IPS-18c (cell line): ENCODE results near the gene NDFIP2.

ENCODE experiments used
- H3K4me3 ChIP-seq: 2 replicates; pipeline ENCODE4 v1.7.0; 2013; ENCODE audit warnings: low read depth, mild to moderate bottlenecking, low read length, moderate library complexity; ENCODE audit not compliant: insufficient read depth
- H3K9me3 ChIP-seq: one replicate; pipeline ENCODE4 v1.6.1; 2013; ENCODE audit warnings: mild to moderate bottlenecking, low read length, moderate library complexity; ENCODE audit not compliant: control insufficient read depth, insufficient read depth

The NDFIP2 gene

DNA sequence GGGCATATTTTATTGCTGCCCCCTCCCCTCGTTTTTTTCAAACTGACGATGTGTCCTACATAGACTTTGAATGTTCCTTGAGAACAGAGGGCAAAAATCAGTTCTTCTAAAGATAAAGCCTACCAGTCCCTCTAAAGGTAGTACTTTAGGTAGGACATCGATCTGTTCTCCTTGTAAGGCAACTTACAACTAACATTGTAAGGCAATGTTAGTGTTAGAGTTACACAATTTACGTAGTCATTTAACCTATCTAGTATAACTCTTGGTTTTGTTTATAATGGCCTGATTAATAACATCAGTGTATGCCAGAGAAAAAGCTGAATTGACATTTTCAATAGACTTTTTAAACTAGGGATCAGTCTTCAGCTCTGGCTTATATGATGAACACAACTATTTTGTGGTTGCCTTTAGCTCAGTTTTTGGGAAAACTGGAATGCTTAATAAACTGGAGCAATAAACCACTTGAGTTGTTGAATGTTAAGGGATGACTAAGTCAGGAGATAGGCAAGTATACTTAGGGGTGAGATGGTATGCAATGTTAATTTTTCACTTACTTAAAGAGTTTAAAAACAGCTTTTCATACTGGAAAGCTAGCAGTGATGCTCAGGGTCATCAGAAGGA, 2.2 kb downstream of the NDFIP2 start:
- Histone ChIP-seq H3K4me3 (no peak overlapping the region), H3K9me3 (no peaks in the 10 kb centered on the region)

DNA sequence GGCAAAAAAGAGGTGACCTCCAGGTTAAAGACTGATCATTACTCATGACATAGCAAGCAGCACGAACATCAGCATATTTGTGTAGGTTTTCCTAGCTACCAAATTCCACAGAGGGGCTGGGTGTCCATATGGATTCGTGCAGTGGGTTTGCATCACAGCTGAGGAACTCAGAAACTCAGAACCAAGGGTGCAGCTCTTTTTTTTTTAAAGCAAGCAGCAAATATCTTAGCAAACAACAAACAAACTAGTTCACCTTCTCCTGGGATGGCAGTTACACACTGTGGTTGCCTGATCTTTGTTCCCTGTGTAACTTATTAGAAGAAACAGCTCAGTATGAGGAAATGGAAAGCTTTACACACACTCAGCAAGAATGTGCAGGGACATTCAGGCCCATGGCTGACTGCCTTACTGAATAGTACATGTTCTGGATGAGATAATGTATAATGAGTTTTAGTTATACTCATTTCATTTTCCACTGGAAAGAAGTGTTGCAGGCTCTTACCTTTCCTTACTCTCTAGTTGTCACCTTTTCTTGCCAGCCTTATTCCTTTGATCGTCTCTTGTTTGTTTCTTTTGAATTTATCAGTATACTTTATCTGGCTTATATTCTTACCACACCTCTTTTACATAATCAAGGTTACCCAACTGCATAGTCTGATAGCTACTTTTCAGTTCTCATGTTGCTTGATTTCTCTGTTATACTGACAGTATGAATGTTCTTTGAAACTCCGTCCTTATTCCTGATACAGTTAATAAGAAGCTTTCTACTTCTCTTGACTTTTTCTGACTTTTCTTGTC, 4.3 kb downstream of the NDFIP2 start:
- H3K4me3 ChIP-seq, result no peak overlapping the region
- H3K9me3 ChIP-seq, result no peaks in the 10 kb centered on the region

DNA sequence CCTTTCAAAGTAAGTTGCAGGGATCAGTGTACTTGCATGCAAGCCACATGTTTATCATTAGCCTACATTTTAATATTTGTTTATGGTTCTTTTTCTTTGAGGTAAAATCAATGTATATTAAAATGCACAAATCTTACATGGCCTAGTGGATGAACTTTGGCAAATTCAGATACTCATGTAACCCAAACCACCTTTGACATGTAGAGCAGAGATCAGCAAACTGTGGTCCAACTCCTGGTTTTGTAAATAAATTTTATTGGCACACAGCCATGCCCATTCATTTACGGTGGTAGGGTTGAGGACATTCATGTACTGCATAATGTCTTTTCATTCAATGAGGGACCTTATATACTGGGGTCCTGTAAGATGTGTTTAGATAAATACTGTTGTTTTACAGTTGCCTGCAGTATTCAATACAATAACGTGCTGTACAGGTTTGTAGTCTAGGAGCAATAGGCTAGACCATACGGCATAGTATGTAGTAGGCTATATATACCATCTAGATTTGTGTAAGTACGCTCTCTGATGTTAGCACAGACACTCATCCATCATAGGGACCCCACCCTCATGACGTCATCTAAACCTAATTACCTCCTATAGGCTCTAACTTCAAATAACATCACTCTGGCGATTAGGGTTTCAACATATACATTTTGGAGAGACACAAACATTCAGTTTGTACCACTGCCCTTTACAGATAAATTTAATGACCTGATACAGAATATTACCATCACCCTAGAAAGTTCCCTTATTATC, 5.7 kb downstream of the NDFIP2 start:
- Histone ChIP-seq H3K9me3 (no peaks in the 10 kb centered on the region), H3K4me3 (no peak overlapping the region)

DNA sequence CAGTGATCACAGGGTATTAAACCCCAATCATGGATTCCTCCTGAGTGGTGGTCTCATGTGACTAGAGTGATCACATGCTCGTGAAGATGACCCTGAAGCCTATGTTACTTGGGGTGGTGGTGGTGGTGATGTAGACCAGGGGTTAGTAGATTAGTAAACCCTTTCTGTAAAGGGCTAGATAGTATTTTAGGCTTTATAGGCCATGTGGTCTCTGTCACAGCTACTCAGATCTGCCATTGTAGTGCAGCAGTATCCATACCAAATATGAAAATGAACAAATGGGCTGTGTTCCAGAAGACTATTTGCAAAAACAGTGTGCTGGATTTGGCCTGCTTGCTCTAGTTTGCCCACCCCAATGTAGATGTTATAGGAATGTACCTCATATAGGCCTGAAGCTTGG, 9.4 kb downstream of the NDFIP2 start:
- Histone ChIP-seq H3K4me3 (no peak overlapping the region), H3K9me3 (no peaks in the 10 kb centered on the region)

DNA sequence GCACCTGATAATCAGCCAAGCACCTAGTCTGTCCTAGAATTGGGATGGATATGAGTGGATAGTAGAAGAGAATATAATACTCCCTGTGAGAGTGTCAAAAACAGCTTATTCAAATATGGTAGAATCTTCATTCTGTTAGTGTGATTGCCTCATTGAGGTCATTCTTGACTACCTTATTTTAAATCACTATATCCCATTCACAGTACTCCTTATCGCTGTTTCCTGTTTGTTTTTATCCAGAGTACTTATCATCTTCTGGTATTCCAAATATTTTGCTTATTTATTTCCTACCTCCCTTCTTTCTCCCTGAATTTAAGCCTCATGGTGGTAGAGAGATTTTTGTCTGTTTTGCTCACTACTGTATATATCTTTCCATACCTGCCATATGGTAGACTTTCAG, 9.9 kb downstream of the NDFIP2 start:
- H3K4me3 ChIP-seq, result no peak overlapping the region
- H3K9me3 ChIP-seq, result no peaks in the 10 kb centered on the region

DNA sequence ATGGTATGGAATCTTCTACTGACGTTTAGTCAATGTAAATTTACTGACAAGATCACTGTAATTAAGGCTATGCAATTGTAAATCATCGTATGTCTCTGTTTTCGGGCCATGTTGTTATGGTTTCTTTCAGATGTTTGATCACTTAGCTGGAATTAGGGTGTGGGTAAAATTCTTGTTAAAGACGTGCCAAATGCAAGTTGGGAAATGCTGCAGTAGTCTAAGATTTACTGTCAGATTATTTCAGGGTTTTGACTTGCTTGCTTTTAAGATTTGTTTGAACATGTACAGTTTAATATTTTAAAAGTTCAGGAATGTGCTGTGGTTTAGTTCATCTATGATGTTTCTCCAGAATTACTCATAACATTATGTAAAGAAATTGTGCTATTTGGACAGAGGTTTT, 10.8 kb downstream of the NDFIP2 start:
- no peaks in the 10 kb centered on the region for H3K9me3 ChIP-seq
- H3K4me3 ChIP-seq, result no peak overlapping the region

DNA sequence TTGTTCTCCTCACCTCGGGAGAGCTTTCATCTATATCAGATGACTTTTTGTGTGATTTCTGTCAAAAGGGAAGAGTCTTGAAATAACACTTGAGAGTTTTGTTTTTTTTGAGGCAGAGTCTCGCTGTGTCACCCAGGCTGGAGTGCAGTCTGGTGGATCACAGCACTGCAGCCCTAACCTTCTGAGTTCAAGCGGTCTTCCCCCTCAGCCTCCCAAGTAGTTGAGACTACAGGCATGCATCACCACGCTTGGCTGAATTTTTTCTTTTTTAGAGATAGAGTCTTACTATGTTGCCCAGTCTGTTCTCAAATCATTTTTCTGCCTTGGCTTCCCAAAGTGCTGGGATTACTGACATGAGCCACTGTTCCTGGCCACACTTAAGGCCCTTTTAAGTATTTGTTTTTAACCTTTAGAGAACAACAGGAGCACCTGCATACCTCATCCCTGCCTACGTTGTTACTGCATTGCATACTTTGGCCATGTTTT, 11.4 kb downstream of the NDFIP2 start:
- no peak overlapping the region for H3K4me3 ChIP-seq
- H3K9me3 ChIP-seq, result no peaks in the 10 kb centered on the region

DNA sequence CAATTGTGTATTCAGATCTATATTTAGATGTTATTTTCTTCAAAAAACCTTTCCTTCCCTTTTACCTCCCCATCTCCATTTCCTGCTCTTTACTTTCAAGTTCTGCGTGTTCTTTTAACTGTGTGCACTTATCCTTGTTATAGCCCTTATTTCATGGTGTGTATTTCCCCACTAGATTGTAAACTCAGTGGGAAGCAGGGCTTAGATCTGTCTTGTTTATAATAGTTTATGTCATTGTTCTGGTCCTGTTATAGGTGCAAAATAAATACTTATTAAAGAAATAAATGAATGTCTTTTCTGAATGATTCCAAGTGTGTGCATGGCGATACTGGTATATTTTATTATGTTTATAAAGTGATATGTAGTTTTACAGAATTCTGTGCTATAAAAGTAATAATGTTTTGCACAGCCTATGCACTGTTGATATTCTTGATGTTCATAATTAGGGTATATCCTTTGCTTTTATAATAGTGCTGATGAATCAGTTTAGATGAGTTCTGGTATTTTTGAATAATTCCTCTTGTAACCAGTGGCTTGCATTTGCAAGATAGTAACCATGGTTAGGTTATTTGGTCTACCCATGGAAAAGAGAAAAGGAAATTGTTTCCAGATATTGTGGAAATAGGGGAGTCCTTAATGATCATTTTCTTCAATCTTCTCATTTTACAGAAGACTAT, 12.1 kb downstream of the NDFIP2 start:
- Histone ChIP-seq H3K4me3 (no peak overlapping the region), H3K9me3 (no peaks in the 10 kb centered on the region)

DNA sequence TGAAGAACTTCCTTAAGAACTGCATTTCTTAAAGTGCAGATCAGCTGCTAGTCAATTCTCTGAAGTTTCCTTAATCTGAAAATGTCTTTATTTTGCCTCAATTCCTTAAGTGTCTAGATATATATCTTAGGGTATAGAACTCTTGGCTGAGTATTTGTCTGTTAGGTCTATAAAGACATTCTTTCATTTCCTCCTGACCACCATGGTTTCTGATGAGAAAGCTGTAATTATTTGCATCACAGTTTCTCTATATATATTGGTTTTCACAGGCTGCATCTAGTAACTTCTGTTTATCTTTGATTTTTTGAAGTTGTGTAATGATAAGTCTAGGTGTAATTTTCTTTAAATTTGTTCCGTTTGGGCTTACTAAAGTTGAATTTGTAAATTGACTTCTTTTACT, 15.2 kb downstream of the NDFIP2 start:
- Histone ChIP-seq H3K9me3 (no peaks in the 10 kb centered on the region), H3K4me3 (no peak overlapping the region)

DNA sequence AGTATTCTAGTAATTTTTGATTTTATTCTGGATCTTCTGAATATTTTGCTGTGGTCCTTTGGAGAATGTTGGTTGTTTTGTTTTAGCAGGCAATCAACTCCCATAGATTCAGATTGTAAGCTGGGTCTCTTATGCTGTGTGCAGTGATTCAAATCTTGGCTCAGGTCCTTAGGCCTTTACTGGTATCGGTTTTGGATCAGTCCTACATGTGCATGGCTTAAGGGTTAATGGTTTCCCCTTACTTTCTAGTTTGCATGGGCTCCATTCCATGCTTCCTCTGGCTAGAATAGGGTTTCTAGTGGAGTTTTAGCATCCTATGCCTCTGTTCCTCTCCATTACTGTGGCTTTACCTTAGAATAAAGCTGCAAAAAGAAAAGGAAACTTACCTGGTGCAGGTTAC, 16.1 kb downstream of the NDFIP2 start:
- H3K4me3 ChIP-seq, result no peak overlapping the region

DNA sequence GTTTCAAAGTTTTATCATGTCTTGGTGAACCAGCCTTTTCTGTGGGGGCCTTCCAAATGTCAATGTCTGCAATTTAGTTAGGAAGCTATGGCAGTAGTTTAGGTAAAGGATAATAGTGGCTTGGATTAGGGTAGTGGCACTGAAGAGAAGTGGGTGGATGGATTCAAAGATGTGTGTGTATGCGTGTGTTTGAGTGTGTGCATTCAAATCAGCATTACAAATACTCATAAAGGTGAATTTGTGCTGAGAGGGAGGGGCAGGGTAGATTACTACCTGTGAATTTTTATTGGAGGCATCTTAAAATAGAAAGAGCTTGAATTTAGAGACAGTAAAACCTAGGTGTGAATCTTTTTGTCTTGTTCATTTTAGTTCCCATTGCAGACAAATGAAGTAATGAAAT, 16.9 kb downstream of the NDFIP2 start:
- no peaks in the 10 kb centered on the region for H3K9me3 ChIP-seq
- H3K4me3 ChIP-seq, result no peak overlapping the region

More for the DNA sequence above, 16.1 kb downstream of the NDFIP2 start:
- H3K9me3 ChIP-seq, result no peaks in the 10 kb centered on the region

DNA sequence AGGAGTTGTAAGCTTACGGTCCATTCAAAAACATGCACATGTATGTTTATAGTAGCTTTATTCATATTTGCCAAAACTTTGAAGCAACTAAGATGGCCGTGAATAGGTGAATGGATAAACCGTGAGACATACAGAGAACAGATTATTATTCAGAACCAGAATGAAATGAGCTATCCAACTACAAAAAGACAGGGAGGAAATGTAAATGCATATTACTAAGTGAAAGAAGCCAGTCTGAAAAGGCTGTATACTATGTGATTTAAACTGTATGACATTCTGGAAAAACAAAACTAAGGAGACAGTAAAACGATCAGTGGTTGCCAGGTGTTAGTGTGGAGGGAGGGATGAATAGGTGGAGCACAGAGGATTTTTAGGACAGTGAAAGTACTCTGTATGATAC, 19.9 kb downstream of the NDFIP2 start:
- no peaks in the 10 kb centered on the region for H3K9me3 ChIP-seq

DNA sequence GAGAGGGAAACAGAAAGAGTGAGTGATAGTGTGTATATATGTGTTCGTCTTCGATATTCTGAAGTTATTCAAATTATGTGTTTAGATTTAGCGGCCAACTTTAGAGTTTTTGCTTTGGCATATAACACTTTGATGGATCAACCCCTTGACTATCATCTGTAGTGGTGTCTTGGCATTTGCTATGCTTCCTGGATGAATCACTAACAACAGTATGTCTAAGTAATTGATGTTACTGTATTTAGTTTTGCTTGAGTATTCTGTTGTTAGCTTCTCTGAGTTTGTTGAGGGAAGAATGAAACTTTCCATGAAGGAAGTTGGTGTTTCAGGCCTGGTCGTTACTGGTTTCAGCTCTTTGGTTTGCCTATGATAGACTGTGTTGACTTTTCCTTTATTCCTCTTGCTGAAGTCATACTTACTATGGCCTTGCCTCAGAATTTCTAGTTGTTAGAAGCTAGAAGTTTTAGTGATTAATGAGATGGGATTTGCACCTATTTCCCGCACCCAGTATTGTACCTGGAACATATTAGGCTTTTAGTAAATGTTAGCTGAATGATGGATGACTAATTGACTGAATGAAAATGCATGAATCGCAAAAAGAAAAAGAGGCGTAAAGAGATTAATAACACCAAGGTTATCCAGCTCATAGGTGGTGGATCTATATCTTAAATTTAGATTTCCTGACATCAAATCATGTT, 20.7 kb downstream of the NDFIP2 start:
- no peak overlapping the region for H3K4me3 ChIP-seq

More for the DNA sequence above, 19.9 kb downstream of the NDFIP2 start:
- no peak overlapping the region for H3K4me3 ChIP-seq

DNA sequence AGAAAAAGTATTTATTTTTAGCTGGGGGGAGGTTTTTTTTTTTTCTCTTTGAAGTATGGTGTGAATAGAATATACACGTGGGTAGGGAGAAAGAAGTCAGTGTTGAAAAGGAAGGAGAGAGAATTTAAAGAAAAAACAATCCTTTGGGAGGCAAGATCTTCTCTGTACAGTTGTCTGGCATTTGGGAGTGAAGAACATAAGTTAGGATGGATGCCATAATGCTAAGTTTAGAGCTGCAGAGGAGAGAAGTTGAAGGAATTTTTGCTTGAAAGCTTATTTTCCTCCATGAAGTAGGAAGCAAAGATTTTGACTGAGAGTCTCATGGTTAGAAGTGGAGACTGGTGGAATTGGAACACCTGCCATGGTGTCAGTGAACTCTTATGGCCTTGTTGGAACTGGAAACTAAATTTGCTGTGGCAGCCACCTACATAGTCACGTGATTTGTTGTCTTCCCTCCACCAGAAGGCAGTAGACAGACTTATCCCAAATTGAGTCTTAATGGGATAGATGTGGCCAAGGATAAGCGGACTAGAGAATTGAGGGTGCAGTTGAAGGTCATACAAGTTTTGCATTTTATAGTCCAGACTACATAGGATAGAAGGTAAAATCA, 22.0 kb downstream of the NDFIP2 start:
- Histone ChIP-seq H3K4me3 (no peak overlapping the region), H3K9me3 (no peaks in the 10 kb centered on the region)

More for the DNA sequence above, 20.7 kb downstream of the NDFIP2 start:
- no peaks in the 10 kb centered on the region for H3K9me3 ChIP-seq

DNA sequence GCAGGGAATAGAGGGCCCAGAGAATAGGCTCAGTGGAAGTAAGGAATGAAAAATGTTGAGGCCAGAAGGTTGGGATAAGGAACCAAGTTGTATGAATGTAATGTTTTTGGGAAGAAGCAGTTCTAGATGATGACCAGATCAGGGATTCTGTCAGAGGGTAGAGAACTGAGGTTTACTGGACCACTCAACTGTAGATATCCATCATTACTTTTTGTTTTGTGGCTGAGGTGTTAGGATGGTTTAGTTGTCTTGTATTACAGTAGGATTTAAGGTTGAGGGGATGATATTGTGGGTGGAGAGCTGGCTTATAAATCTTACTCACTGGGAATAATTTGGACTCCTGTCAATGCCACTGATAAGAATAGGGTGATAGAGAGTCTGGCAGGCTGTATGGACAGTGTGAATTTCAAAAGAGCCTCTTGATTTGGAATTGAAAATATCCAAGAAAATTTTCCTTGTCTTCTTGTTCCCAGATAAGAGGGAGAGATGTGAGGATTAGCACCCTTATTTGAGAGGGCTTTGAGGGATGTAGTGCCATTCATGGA, 22.6 kb downstream of the NDFIP2 start:
- no peaks in the 10 kb centered on the region for H3K9me3 ChIP-seq
- no peak overlapping the region for H3K4me3 ChIP-seq

DNA sequence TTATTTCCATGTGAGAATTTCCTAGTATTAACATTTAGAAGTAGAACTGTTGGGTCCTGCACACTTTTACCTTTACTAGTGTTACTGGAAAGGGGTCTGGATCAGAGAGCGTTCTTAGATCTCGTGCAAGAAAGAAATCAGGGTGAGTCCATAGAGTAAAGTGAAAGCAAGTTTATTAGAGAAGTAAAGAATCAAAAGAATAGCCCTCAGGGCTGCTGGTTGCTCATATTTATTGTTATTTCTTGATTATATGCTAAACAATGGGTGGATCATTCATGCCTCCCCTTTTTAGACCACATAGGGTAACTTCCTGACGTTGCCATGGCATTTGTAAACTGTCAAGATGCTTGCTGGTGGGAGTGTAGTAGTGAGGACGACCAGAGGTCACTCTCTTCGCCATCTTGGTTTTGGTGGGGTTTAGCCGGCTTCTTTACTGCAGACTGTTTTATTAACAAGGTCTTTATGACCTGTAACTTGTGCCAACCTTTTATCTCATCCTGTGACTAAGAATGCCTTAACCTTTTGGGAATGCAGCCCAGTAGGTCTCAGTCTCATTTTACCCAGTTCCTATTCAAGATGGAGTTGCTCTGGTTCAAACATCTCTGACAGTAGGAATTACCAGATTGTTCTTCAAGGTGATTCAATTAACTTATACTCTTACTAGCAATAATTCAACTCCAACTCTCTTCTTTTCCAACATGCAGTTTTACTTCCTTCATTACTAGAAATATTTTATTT, 27.4 kb downstream of the NDFIP2 start:
- no peak overlapping the region for H3K4me3 ChIP-seq
- H3K9me3 ChIP-seq, result no peaks in the 10 kb centered on the region
